HEK293 (cell line): ENCODE measurements around the gene TMEM127.

Experiments used
- BCL11A ChIP-seq: fragments of 450-650 bp; formaldehyde crosslinking; IDR thresholded peaks from 2 replicates; pipeline ENCODE4 v1.5.1; 2016; ENCODE audit warnings: low read depth, missing biosample characterization, missing genetic modification characterization
- FEZF1 ChIP-seq: fragments of 450-650 bp; formaldehyde crosslinking; IDR thresholded peaks from 2 replicates; pipeline ENCODE4 v1.5.1; 2016; ENCODE audit warnings: missing biosample characterization, missing genetic modification characterization
- GFI1B ChIP-seq: fragments of 450-650 bp; formaldehyde crosslinking; IDR thresholded peaks from 2 replicates; pipeline ENCODE4 v1.5.1; 2016; ENCODE audit warnings: missing biosample characterization, missing genetic modification characterization
- GLI2 ChIP-seq: fragments of 450-650 bp; formaldehyde crosslinking; IDR thresholded peaks from 2 replicates; pipeline ENCODE4; 2017; ENCODE audit warnings: missing biosample characterization, missing genetic modification characterization, low read depth, borderline replicate concordance
- KLF8 ChIP-seq: fragments of 450-650 bp; formaldehyde crosslinking; IDR thresholded peaks from 2 replicates; pipeline ENCODE4 v1.5.1; 2016; ENCODE audit warnings: missing biosample characterization, missing genetic modification characterization
- SP2 ChIP-seq: fragments of 450-650 bp; formaldehyde crosslinking; IDR thresholded peaks from 2 replicates; pipeline ENCODE4 v1.5.1; 2016; ENCODE audit warnings: missing biosample characterization, missing genetic modification characterization
- TRIM28 ChIP-seq: IDR thresholded peaks from 2 replicates; pipeline ENCODE4 v1.6.1; 2011; ENCODE audit warnings: low read length, control low read depth, borderline replicate concordance
- ZIC2 ChIP-seq: fragments of 450-650 bp; formaldehyde crosslinking; IDR thresholded peaks from 2 replicates; pipeline ENCODE4 v1.5.1; 2016; ENCODE audit warnings: missing biosample characterization, missing genetic modification characterization
- ZNF155 ChIP-seq: fragments of 450-650 bp; formaldehyde crosslinking; IDR thresholded peaks from 2 replicates; pipeline ENCODE4 v1.5.1; 2016; ENCODE audit warnings: missing biosample characterization, missing genetic modification characterization
- ZNF23 ChIP-seq: fragments of 450-650 bp; formaldehyde crosslinking; IDR thresholded peaks from 2 replicates; pipeline ENCODE4 v1.5.1; 2016; ENCODE audit warnings: missing biosample characterization, missing genetic modification characterization, borderline replicate concordance
- ZNF324 ChIP-seq: fragments of 450-650 bp; formaldehyde crosslinking; IDR thresholded peaks from 2 replicates; pipeline ENCODE4 v1.5.1; 2016; ENCODE audit warnings: missing biosample characterization, missing genetic modification characterization
- ZNF335 ChIP-seq: fragments of 450-650 bp; formaldehyde crosslinking; conservative IDR thresholded peaks from 2 replicates; pipeline ENCODE4 v1.5.1; 2016; ENCODE audit warnings: missing biosample characterization, missing genetic modification characterization
- ZNF660 ChIP-seq: fragments of 450-650 bp; IDR thresholded peaks from 2 replicates; pipeline ENCODE4 v1.5.1; 2018; ENCODE audit warnings: missing biosample characterization, mild to moderate bottlenecking, missing genetic modification characterization
- ZNF747 ChIP-seq: fragments of 450-650 bp; formaldehyde crosslinking; IDR thresholded peaks from 2 replicates; pipeline ENCODE4 v1.5.1; 2016; ENCODE audit warnings: missing biosample characterization, missing genetic modification characterization
- TF ChIP-seq, protein P1 (sequence below): fragments of 450-650 bp; formaldehyde crosslinking; IDR thresholded peaks from 2 replicates; pipeline ENCODE4 v1.5.1; 2017; ENCODE audit warnings: missing biosample characterization, missing genetic modification characterization
- TF ChIP-seq, protein P2 (sequence below): fragments of 450-650 bp; formaldehyde crosslinking; IDR thresholded peaks from 2 replicates; pipeline ENCODE4 v1.5.1; 2016; ENCODE audit warnings: missing biosample characterization, missing genetic modification characterization
- TF ChIP-seq, protein P3 (sequence below): fragments of 450-650 bp; formaldehyde crosslinking; IDR thresholded peaks from 2 replicates; pipeline ENCODE4 v1.5.1; 2017; ENCODE audit warnings: missing biosample characterization, mild to moderate bottlenecking, missing genetic modification characterization, moderate library complexity
- TF ChIP-seq, protein P4 (sequence below): fragments of 450-650 bp; IDR thresholded peaks from 2 replicates; pipeline ENCODE4 v1.5.1; 2018; ENCODE audit warnings: missing biosample characterization, missing genetic modification characterization
- TF ChIP-seq, protein P5 (sequence below): fragments of 450-650 bp; formaldehyde crosslinking; IDR thresholded peaks from 2 replicates; pipeline ENCODE4 v1.5.1; 2017; ENCODE audit warnings: missing biosample characterization, missing genetic modification characterization
- TF ChIP-seq, protein P6 (sequence below): fragments of 450-650 bp; formaldehyde crosslinking; optimal IDR thresholded peaks from 2 replicates; pipeline ENCODE3; 2016; ENCODE audit warnings: missing biosample characterization, mild to moderate bottlenecking, missing genetic modification characterization
- TF ChIP-seq, protein P7 (sequence below): fragments of 450-650 bp; formaldehyde crosslinking; conservative IDR thresholded peaks from 2 replicates; pipeline ENCODE4 v1.5.1; 2016; ENCODE audit warnings: low read depth, missing biosample characterization, missing genetic modification characterization

The TMEM127 gene

DNA sequence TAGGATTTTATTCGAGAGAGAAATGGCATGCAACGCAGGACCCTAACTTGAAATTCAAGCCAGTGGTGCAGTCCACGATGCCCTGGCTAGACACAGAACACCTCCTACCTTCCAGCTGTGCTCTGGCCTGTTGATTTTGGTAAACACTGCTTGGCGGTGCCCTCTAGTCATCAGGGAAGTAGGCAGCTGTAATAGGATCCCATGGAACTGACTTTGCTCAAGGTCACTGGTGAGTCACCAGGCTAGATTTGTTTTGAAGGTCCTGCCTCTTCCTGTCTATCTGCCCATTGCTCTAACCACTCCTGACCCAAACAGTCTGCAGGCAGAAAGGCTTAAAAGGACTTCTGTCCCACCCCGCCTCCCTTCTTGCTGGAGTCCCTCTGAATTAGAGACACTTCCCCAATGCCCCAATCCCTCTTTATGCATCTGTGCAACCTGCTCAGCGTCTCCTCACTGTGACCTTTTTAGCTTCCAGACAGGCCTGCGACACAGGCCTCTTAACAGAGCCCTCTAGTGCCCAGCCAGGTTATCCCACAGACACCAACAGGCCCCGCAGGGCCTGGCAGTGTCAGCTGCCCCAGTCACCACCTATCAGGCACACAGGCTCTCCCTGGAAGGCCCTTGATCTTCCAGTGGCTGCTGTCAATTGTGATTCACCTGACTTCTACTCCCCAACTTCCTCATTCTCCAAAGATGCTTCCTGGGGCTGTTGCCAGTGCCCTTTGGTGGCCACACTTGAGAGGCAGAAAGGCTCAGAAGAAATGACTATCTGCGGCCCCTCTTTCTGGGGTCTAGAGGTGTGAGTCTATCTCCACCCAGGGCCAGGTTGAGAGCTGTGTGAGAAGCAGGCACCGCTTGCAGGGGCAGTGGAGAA lies 5.2 kb downstream of the TMEM127 start (continued):
- TF ChIP-seq GLI2 (no peak), ZIC2 (tag by site-specific recombination) (peak; percentile 36; the same call in 1 of the 2 replicates), BCL11A (tag by site-specific recombination) (0 out of 2 replicates have a peak, but pooled peaks have one; percentile 42), TRIM28 (0 out of 2 replicates have a peak, but pooled peaks have one; percentile 57), ZNF660 (tag by site-specific recombination) (no peak; the same call in 1 of the 2 replicates), ZNF23 (no peak), ZNF335 (tag by site-specific recombination) (peak; percentile 89), SP2 (tag by site-specific recombination) (peak; percentile 60), GFI1B (tag by site-specific recombination) (no peak), ZNF155 (tag by site-specific recombination) (no peak), ZNF324 (tag by site-specific recombination) (no peak), ZNF747 (no peak), KLF8 (tag by site-specific recombination) (0 out of 2 replicates have a peak, but pooled peaks have one; percentile 32), FEZF1 (no peak)
- TF ChIP-seq, protein P1, sequence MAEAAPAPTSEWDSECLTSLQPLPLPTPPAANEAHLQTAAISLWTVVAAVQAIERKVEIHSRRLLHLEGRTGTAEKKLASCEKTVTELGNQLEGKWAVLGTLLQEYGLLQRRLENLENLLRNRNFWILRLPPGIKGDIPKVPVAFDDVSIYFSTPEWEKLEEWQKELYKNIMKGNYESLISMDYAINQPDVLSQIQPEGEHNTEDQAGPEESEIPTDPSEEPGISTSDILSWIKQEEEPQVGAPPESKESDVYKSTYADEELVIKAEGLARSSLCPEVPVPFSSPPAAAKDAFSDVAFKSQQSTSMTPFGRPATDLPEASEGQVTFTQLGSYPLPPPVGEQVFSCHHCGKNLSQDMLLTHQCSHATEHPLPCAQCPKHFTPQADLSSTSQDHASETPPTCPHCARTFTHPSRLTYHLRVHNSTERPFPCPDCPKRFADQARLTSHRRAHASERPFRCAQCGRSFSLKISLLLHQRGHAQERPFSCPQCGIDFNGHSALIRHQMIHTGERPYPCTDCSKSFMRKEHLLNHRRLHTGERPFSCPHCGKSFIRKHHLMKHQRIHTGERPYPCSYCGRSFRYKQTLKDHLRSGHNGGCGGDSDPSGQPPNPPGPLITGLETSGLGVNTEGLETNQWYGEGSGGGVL (tag by site-specific recombination) = no peak
- TF ChIP-seq, protein P2, sequence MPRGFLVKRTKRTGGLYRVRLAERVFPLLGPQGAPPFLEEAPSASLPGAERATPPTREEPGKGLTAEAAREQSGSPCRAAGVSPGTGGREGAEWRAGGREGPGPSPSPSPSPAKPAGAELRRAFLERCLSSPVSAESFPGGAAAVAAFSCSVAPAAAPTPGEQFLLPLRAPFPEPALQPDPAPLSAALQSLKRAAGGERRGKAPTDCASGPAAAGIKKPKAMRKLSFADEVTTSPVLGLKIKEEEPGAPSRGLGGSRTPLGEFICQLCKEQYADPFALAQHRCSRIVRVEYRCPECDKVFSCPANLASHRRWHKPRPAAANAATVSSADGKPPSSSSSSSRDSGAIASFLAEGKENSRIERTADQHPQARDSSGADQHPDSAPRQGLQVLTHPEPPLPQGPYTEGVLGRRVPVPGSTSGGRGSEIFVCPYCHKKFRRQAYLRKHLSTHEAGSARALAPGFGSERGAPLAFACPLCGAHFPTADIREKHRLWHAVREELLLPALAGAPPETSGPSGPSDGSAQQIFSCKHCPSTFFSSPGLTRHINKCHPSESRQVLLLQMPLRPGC (tag by site-specific recombination) = no peak
- TF ChIP-seq, protein P3, sequence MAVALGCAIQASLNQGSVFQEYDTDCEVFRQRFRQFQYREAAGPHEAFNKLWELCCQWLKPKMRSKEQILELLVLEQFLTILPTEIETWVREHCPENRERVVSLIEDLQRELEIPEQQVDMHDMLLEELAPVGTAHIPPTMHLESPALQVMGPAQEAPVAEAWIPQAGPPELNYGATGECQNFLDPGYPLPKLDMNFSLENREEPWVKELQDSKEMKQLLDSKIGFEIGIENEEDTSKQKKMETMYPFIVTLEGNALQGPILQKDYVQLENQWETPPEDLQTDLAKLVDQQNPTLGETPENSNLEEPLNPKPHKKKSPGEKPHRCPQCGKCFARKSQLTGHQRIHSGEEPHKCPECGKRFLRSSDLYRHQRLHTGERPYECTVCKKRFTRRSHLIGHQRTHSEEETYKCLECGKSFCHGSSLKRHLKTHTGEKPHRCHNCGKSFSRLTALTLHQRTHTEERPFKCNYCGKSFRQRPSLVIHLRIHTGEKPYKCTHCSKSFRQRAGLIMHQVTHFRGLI (tag by site-specific recombination) = no peak
- TF ChIP-seq, protein P4, sequence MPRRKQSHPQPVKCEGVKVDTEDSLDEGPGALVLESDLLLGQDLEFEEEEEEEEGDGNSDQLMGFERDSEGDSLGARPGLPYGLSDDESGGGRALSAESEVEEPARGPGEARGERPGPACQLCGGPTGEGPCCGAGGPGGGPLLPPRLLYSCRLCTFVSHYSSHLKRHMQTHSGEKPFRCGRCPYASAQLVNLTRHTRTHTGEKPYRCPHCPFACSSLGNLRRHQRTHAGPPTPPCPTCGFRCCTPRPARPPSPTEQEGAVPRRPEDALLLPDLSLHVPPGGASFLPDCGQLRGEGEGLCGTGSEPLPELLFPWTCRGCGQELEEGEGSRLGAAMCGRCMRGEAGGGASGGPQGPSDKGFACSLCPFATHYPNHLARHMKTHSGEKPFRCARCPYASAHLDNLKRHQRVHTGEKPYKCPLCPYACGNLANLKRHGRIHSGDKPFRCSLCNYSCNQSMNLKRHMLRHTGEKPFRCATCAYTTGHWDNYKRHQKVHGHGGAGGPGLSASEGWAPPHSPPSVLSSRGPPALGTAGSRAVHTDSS (tag by site-specific recombination) = no peak
- TF ChIP-seq, protein P5, sequence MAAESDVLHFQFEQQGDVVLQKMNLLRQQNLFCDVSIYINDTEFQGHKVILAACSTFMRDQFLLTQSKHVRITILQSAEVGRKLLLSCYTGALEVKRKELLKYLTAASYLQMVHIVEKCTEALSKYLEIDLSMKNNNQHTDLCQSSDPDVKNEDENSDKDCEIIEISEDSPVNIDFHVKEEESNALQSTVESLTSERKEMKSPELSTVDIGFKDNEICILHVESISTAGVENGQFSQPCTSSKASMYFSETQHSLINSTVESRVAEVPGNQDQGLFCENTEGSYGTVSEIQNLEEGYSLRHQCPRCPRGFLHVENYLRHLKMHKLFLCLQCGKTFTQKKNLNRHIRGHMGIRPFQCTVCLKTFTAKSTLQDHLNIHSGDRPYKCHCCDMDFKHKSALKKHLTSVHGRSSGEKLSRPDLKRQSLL = no peak
- TF ChIP-seq, protein P6, sequence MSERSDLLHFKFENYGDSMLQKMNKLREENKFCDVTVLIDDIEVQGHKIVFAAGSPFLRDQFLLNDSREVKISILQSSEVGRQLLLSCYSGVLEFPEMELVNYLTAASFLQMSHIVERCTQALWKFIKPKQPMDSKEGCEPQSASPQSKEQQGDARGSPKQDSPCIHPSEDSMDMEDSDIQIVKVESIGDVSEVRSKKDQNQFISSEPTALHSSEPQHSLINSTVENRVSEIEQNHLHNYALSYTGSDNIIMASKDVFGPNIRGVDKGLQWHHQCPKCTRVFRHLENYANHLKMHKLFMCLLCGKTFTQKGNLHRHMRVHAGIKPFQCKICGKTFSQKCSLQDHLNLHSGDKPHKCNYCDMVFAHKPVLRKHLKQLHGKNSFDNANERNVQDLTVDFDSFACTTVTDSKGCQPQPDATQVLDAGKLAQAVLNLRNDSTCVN (tag by site-specific recombination) = no peak
- TF ChIP-seq, protein P7, sequence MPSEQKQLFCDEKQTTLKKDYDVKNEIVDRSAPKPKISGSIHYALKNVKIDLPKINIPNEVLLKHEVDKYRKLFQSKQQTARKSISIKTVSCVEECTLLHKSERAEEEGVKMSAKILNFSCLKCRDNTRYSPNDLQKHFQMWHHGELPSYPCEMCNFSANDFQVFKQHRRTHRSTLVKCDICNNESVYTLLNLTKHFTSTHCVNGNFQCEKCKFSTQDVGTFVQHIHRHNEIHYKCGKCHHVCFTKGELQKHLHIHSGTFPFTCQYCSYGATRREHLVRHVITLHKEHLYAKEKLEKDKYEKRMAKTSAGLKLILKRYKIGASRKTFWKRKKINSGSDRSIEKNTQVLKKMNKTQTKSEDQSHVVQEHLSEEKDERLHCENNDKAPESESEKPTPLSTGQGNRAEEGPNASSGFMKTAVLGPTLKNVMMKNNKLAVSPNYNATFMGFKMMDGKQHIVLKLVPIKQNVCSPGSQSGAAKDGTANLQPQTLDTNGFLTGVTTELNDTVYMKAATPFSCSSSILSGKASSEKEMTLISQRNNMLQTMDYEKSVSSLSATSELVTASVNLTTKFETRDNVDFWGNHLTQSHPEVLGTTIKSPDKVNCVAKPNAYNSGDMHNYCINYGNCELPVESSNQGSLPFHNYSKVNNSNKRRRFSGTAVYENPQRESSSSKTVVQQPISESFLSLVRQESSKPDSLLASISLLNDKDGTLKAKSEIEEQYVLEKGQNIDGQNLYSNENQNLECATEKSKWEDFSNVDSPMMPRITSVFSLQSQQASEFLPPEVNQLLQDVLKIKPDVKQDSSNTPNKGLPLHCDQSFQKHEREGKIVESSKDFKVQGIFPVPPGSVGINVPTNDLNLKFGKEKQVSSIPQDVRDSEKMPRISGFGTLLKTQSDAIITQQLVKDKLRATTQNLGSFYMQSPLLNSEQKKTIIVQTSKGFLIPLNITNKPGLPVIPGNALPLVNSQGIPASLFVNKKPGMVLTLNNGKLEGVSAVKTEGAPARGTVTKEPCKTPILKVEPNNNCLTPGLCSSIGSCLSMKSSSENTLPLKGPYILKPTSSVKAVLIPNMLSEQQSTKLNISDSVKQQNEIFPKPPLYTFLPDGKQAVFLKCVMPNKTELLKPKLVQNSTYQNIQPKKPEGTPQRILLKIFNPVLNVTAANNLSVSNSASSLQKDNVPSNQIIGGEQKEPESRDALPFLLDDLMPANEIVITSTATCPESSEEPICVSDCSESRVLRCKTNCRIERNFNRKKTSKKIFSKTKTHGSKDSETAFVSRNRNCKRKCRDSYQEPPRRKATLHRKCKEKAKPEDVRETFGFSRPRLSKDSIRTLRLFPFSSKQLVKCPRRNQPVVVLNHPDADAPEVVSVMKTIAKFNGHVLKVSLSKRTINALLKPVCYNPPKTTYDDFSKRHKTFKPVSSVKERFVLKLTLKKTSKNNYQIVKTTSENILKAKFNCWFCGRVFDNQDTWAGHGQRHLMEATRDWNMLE (tag by site-specific recombination) = no peak
